ENCODE results near the gene KRT79. TPM values are rescaled to one million over a fixed set of nuclear protein-coding genes. Genes with fewer than 3 reads are reported as not detected.

The KRT79 gene
- total RNA-seq, 1 donor from 2014 or later, result not detected

- H3K27ac Mint-ChIP-seq, result peak overlapping the region; percentile 95
- no peak for TF ChIP-seq CTCF (conservative IDR thresholded peaks at IDR 0.05)
- H3K4me3 Mint-ChIP-seq, result peak overlapping the region; percentile 31
- no peaks in the 10 kb centered on the region for H3K4me1 Mint-ChIP-seq (ENCODE audit: unreplicated experiment)
- H3K27me3 Mint-ChIP-seq, result peaks cover 53% of the 10 kb centered on the region
- DNase-seq (ENCODE audit: extremely low spot score, unreplicated experiment), result no peak
- peaks cover 4% of the 10 kb centered on the region for H3K36me3 Mint-ChIP-seq
- H3K9me3 Mint-ChIP-seq, result no peaks in the 10 kb centered on the region
These were observed 28.4 kb downstream of the KRT79 start for GRCh38 chr12:52805739-52806138.

GRCh38 chr12:52805000-52805399, 29.1 kb downstream of the KRT79 start:
- Mint-ChIP-seq H3K36me3 (peaks cover 4% of the 10 kb centered on the region), H3K27me3 (peaks cover 53% of the 10 kb centered on the region), H3K9me3 (no peaks in the 10 kb centered on the region), H3K27ac (peak overlapping the region; percentile 95), H3K4me1 (ENCODE audit: unreplicated experiment) (no peaks in the 10 kb centered on the region), H3K4me3 (peak overlapping the region; percentile 31)
- no peak for TF ChIP-seq CTCF (conservative IDR thresholded peaks at IDR 0.05)
- DNase-seq (ENCODE audit: extremely low spot score, unreplicated experiment), result no peak

- H3K4me3 Mint-ChIP-seq, result no peak overlapping the region
- no peaks in the 10 kb centered on the region for H3K4me1 Mint-ChIP-seq (ENCODE audit: unreplicated experiment)
- H3K27me3 Mint-ChIP-seq, result peaks cover 37% of the 10 kb centered on the region
- DNase-seq (ENCODE audit: extremely low spot score, unreplicated experiment), result no peak
- H3K9me3 Mint-ChIP-seq, result no peaks in the 10 kb centered on the region
- H3K27ac Mint-ChIP-seq, result peak overlapping the region; percentile 35
- no peaks in the 10 kb centered on the region for H3K36me3 Mint-ChIP-seq
- no peak for TF ChIP-seq CTCF (conservative IDR thresholded peaks at IDR 0.05)
These were observed 31.7 kb downstream of the KRT79 start for GRCh38 chr12:52802442-52802841.

GRCh38 chr12:52801773-52802172, 32.3 kb downstream of the KRT79 start:
- peaks cover 31% of the 10 kb centered on the region for H3K27me3 Mint-ChIP-seq
- no peaks in the 10 kb centered on the region for H3K9me3 Mint-ChIP-seq
- no peaks in the 10 kb centered on the region for H3K4me1 Mint-ChIP-seq (ENCODE audit: unreplicated experiment)
- no peak overlapping the region for H3K27ac Mint-ChIP-seq
- no peak overlapping the region for H3K4me3 Mint-ChIP-seq
- no peak for DNase-seq (ENCODE audit: extremely low spot score, unreplicated experiment)
- no peak for TF ChIP-seq CTCF (conservative IDR thresholded peaks at IDR 0.05)
- H3K36me3 Mint-ChIP-seq, result no peaks in the 10 kb centered on the region

GRCh38 chr12:52800259-52800917, 33.7 kb downstream of the KRT79 start:
- H3K9me3 Mint-ChIP-seq, result no peaks in the 10 kb centered on the region
- peaks cover 18% of the 10 kb centered on the region for H3K27me3 Mint-ChIP-seq
- H3K4me3 Mint-ChIP-seq, result no peak overlapping the region
- no peaks in the 10 kb centered on the region for H3K36me3 Mint-ChIP-seq
- H3K4me1 Mint-ChIP-seq (ENCODE audit: unreplicated experiment), result no peaks in the 10 kb centered on the region
- TF ChIP-seq CTCF (conservative IDR thresholded peaks at IDR 0.05), result no peak
- no peak for DNase-seq (ENCODE audit: extremely low spot score, unreplicated experiment)
- peak overlapping the region; percentile 27 for H3K27ac Mint-ChIP-seq
